Measurements from ENCODE around the gene ORC6.

The ORC6 gene

GRCh38 chr16:46712911-46713310 is 23.5 kb downstream of the ORC6 start:
- TF ChIP-seq CTCF (IDR thresholded peaks at IDR 0.05; ENCODE audit: insufficient read depth, low read depth, low read length, missing control alignments) = no peak
- H3K4me3 ChIP-seq (ENCODE audit: low read depth, low read length) = no peak overlapping the region
- no peak for DNase-seq (ENCODE audit: low read depth)

- no peak for DNase-seq (ENCODE audit: low read depth)
- H3K4me3 ChIP-seq (ENCODE audit: low read depth, low read length) = no peak overlapping the region
- TF ChIP-seq CTCF (IDR thresholded peaks at IDR 0.05; ENCODE audit: insufficient read depth, low read depth, low read length, missing control alignments) = no peak
Measured at GRCh38 chr16:46713634-46714033, 24.2 kb downstream of the ORC6 start.

GRCh38 chr16:46714797-46715591 is 25.5 kb downstream of the ORC6 start:
- TF ChIP-seq CTCF (IDR thresholded peaks at IDR 0.05; ENCODE audit: insufficient read depth, low read depth, low read length, missing control alignments) = no peak
- no peak overlapping the region for H3K4me3 ChIP-seq (ENCODE audit: low read depth, low read length)
- no peak for DNase-seq (ENCODE audit: low read depth)

GRCh38 chr16:46715769-46716305 is 26.4 kb downstream of the ORC6 start:
- TF ChIP-seq CTCF (IDR thresholded peaks at IDR 0.05; ENCODE audit: insufficient read depth, low read depth, low read length, missing control alignments) = no peak
- no peak overlapping the region for H3K4me3 ChIP-seq (ENCODE audit: low read depth, low read length)
- no peak for DNase-seq (ENCODE audit: low read depth)

GRCh38 chr16:46717692-46718091 is 28.2 kb downstream of the ORC6 start:
- H3K4me3 ChIP-seq (ENCODE audit: low read depth, low read length) = no peak overlapping the region
- no peak for TF ChIP-seq CTCF (IDR thresholded peaks at IDR 0.05; ENCODE audit: insufficient read depth, low read depth, low read length, missing control alignments)
- no peak for DNase-seq (ENCODE audit: low read depth)

- no peak overlapping the region for H3K4me3 ChIP-seq (ENCODE audit: low read depth, low read length)
- no peak for TF ChIP-seq CTCF (IDR thresholded peaks at IDR 0.05; ENCODE audit: insufficient read depth, low read depth, low read length, missing control alignments)
- DNase-seq (ENCODE audit: low read depth) = no peak
Measured at GRCh38 chr16:46718214-46718613, 28.8 kb downstream of the ORC6 start.

GRCh38 chr16:46719528-46719927 is 30.1 kb downstream of the ORC6 start:
- no peak overlapping the region for H3K4me3 ChIP-seq (ENCODE audit: low read depth, low read length)
- no peak for DNase-seq (ENCODE audit: low read depth)
- no peak for TF ChIP-seq CTCF (IDR thresholded peaks at IDR 0.05; ENCODE audit: insufficient read depth, low read depth, low read length, missing control alignments)
